NAMALWA (cell line): ENCODE results near the gene ARF6.
"Not testable (repeated sequence)": the region's sequence is repeated elsewhere in the genome, so short reads cannot be mapped to it uniquely, and the experiment has no call there.

ENCODE experiments used
- DNase-seq: peaks from one replicate; pipeline ENCODE4 v3.0.0-alpha.2; 2015; ENCODE audit warnings: low spot score

The ARF6 gene

GRCh38 chr14:49876563-49877127 is 16.2 kb upstream of the ARF6 start:
- DNase-seq: no peak

GRCh38 chr14:49879646-49880204 is 13.2 kb upstream of the ARF6 start:
- DNase-seq: peak; percentile 67

GRCh38 chr14:49880267-49881064 is 12.4 kb upstream of the ARF6 start:
- no peak for DNase-seq

GRCh38 chr14:49881350-49882001 is 11.4 kb upstream of the ARF6 start:
- peak; percentile 33 for DNase-seq

- no peak for DNase-seq
Observed at GRCh38 chr14:49882826-49883694, 9.8 kb upstream of the ARF6 start.

GRCh38 chr14:49886523-49886922 is 6.4 kb upstream of the ARF6 start:
- DNase-seq: no peak

- DNase-seq: no peak
Observed at GRCh38 chr14:49888293-49888692, 4.6 kb upstream of the ARF6 start.

- peak; percentile 64 for DNase-seq
Observed at GRCh38 chr14:49892301-49892635, 614 bp upstream of the ARF6 start.

GRCh38 chr14:49893309-49894213 is 679 bp downstream of the ARF6 start:
- peak; percentile 54 for DNase-seq

GRCh38 chr14:49894214-49895107 is 1.6 kb downstream of the ARF6 start:
- not testable (repeated sequence) for DNase-seq

- DNase-seq: peak; percentile 5
Observed at GRCh38 chr14:49895480-49895879, 2.6 kb downstream of the ARF6 start.

- DNase-seq: not testable (repeated sequence)
Observed at GRCh38 chr14:49896272-49896671, 3.4 kb downstream of the ARF6 start.

- peak; percentile 19 for DNase-seq
Observed at GRCh38 chr14:49896966-49897365, 4.1 kb downstream of the ARF6 start.

- no peak for DNase-seq
Observed at GRCh38 chr14:49897414-49897813, 4.5 kb downstream of the ARF6 start.

GRCh38 chr14:49897965-49898364 is 5.1 kb downstream of the ARF6 start:
- no peak for DNase-seq

- no peak for DNase-seq
Observed at GRCh38 chr14:49898485-49898884, 5.6 kb downstream of the ARF6 start.

GRCh38 chr14:49900973-49901372 is 8.1 kb downstream of the ARF6 start:
- DNase-seq: no peak

- not testable (repeated sequence) for DNase-seq
Observed at GRCh38 chr14:49902679-49903246, 9.9 kb downstream of the ARF6 start.

- no peak for DNase-seq
Observed at GRCh38 chr14:49904270-49904669, 11.4 kb downstream of the ARF6 start.

- DNase-seq: no peak
Observed at GRCh38 chr14:49905989-49906388, 13.1 kb downstream of the ARF6 start.
